ENCODE data around the gene SPTLC3. TPM values are rescaled to one million over a fixed set of nuclear protein-coding genes. Genes with fewer than 3 reads are reported as not detected.

The SPTLC3 gene
- total and polyA plus RNA-seq, 7 donors, result 0.14 to 1.2 (median 0.38) TPM

DNA sequence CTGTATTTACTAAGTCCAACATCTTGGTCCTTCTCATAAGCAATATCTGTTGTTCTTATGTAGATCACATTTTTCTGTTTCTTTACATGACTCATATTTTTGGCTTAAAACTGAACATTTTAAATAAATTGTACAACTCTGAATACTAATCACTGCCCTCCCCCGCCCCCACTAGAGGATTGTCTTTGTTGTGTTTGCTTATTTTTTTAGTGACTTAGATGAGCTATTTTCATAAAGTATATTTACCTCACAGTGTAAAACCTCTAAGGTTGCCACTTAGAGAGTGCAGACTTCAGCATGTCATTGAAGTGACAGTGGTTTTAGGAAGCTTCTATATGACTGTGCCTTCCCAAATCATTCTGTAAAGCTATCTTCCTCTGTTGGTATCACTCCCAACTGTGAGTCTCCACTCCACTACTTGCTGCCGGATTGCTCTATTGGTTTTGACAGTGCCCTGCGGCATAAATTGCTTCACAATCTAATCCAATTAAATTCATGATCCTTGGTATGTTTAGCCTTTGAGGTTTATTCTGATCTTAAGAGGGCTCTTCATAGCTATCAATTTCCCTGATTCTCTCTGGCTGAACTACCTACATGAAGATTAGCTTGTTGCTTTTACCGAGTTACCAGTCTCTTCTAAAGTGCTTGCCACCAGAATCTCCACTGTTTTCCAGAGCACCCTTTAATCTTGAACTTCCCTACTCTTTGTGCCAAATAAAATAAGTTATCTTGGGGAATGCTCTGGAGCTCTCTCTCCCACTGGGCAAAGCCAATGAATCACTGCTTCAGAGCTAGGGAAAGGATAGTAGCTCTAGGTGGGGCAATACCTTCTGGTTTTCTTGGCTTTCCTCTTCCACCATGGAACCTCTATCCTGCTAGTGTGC is 33.0 kb downstream of the SPTLC3 start:
- no peaks in the 10 kb centered on the region for H3K4me1 ChIP-seq
- WGBS, 3 donors, result 92 to 97% (median 92%) methylated on average over 4 of the region's 4 CpGs

DNA sequence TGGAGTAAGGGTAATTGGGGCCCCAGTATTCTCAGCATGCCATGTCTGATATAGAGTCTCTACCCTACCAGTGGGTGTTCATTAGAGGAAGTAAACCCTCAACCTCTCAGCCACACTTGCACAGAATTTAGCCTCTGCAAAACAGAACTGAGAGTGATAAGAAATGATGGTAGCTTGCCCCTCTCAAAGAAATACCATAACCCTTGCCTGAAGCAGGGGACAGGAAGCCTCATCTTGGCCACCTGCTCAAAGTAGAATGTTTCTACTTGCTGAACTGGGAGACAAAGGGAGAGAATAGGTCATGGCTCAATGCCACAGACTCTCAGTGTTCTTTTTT is 33.7 kb downstream of the SPTLC3 start:
- no peak for DNase-seq
- no peaks in the 10 kb centered on the region for H3K27me3 ChIP-seq (ENCODE audit: insufficient read depth in 3 of 3, low read length in 2 of 3)
- H3K27ac ChIP-seq, result no peak overlapping the region
- no peaks in the 10 kb centered on the region for H3K9me3 ChIP-seq
- intact Hi-C loops (cut with DNase I), result no loop called here
- no peaks in the 10 kb centered on the region for H3K36me3 ChIP-seq (ENCODE audit: insufficient read depth in 1 of 2, low read depth in 1 of 2)
- TF ChIP-seq, protein P1, sequence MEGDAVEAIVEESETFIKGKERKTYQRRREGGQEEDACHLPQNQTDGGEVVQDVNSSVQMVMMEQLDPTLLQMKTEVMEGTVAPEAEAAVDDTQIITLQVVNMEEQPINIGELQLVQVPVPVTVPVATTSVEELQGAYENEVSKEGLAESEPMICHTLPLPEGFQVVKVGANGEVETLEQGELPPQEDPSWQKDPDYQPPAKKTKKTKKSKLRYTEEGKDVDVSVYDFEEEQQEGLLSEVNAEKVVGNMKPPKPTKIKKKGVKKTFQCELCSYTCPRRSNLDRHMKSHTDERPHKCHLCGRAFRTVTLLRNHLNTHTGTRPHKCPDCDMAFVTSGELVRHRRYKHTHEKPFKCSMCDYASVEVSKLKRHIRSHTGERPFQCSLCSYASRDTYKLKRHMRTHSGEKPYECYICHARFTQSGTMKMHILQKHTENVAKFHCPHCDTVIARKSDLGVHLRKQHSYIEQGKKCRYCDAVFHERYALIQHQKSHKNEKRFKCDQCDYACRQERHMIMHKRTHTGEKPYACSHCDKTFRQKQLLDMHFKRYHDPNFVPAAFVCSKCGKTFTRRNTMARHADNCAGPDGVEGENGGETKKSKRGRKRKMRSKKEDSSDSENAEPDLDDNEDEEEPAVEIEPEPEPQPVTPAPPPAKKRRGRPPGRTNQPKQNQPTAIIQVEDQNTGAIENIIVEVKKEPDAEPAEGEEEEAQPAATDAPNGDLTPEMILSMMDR (IDR thresholded peaks at IDR 0.05), result no peak
- H3K4me1 ChIP-seq, result no peaks in the 10 kb centered on the region
- no peak overlapping the region for H3K4me3 ChIP-seq
- no peak for ATAC-seq

More for the DNA sequence above, 33.0 kb downstream of the SPTLC3 start:
- ATAC-seq (no peak), DNase-seq (no peak)
- intact Hi-C loops (cut with DNase I), result no loop called here
- H3K27ac ChIP-seq, result no peak overlapping the region
- no peaks in the 10 kb centered on the region for H3K27me3 ChIP-seq (ENCODE audit: insufficient read depth in 3 of 3, low read length in 2 of 3)
- H3K36me3 ChIP-seq (ENCODE audit: insufficient read depth in 1 of 2, low read depth in 1 of 2), result no peaks in the 10 kb centered on the region
- H3K4me3 ChIP-seq, result no peak overlapping the region
- TF ChIP-seq, protein P1 (IDR thresholded peaks at IDR 0.05), result no peak
- H3K9me3 ChIP-seq, result no peaks in the 10 kb centered on the region

DNA sequence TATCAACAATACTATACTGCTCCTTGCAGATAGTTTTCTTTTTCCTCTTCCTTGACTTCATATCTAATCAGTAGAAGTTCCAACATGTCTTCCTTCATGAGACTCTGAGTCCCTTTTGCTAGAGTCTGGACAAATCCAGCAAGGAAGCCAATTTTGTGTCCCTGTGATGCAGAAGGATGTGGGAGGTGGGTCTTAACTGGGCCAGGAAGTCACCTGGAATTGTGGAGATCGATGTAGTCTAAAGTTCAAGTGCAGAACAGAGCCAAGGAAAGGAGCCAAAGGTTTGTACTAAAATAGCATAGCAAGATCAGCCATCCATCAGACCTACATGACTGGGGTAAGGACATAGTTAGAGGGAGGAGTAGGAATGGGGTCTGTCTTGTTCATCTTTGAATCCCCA is 37.6 kb downstream of the SPTLC3 start:
- TF ChIP-seq, protein P1 (IDR thresholded peaks at IDR 0.05), result no peak
- Histone ChIP-seq H3K4me3 (no peak overlapping the region), H3K27me3 (ENCODE audit: insufficient read depth in 3 of 3, low read length in 2 of 3) (no peaks in the 10 kb centered on the region), H3K36me3 (ENCODE audit: insufficient read depth in 1 of 2, low read depth in 1 of 2) (no peaks in the 10 kb centered on the region), H3K9me3 (no peaks in the 10 kb centered on the region), H3K27ac (no peak overlapping the region), H3K4me1 (no peaks in the 10 kb centered on the region)
- DNase-seq (no peak), ATAC-seq (no peak)
- WGBS, 3 donors, result 65 to 86% (median 69%) methylated on average over 1 of the region's 1 CpG
- intact Hi-C loops (cut with DNase I), result no loop called here

DNA sequence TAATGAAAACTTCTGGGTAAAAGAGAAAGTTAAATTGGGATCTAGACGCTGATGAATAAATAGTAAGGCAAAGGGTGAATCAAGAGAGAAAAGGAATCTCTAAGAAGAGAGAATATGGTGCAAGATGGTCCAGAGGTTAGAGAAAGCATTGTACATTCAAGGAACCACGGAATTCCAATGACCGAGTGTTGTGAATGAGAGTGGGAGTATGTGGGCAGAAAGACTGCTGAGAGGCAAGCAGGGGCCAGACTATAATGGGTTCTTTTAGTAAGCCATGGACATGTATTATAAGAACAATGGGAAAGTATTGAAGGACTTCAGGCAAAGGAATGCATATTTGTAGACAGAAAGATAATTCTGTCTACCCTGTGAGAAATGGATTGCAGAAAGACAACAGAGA is 45.2 kb downstream of the SPTLC3 start:
- TF ChIP-seq, protein P1 (IDR thresholded peaks at IDR 0.05), result no peak
- Histone ChIP-seq H3K4me1 (no peaks in the 10 kb centered on the region), H3K9me3 (no peaks in the 10 kb centered on the region), H3K27ac (no peak overlapping the region), H3K27me3 (ENCODE audit: insufficient read depth in 3 of 3, low read length in 2 of 3) (no peaks in the 10 kb centered on the region), H3K36me3 (ENCODE audit: insufficient read depth in 1 of 2, low read depth in 1 of 2) (no peaks in the 10 kb centered on the region), H3K4me3 (no peak overlapping the region)
- ATAC-seq (no peak), DNase-seq (no peak)
- intact Hi-C loops (cut with DNase I), result no loop called here
- WGBS, 3 donors, result 59 to 79% (median 71%) methylated on average over 3 of the region's 3 CpGs
